ENCODE data around the gene SLC23A2. TPM values are rescaled to one million over a fixed set of nuclear protein-coding genes. Genes with fewer than 3 reads are reported as not detected.
A peak's percentile ranks its signal among the peaks of the same experiment; 100 is the strongest.

Gene SLC23A2
- polyA plus RNA-seq (2013, experiment 1 of 2) = 5.6 TPM
- 5.7 TPM for polyA plus RNA-seq (2013, experiment 2 of 2)

DNA sequence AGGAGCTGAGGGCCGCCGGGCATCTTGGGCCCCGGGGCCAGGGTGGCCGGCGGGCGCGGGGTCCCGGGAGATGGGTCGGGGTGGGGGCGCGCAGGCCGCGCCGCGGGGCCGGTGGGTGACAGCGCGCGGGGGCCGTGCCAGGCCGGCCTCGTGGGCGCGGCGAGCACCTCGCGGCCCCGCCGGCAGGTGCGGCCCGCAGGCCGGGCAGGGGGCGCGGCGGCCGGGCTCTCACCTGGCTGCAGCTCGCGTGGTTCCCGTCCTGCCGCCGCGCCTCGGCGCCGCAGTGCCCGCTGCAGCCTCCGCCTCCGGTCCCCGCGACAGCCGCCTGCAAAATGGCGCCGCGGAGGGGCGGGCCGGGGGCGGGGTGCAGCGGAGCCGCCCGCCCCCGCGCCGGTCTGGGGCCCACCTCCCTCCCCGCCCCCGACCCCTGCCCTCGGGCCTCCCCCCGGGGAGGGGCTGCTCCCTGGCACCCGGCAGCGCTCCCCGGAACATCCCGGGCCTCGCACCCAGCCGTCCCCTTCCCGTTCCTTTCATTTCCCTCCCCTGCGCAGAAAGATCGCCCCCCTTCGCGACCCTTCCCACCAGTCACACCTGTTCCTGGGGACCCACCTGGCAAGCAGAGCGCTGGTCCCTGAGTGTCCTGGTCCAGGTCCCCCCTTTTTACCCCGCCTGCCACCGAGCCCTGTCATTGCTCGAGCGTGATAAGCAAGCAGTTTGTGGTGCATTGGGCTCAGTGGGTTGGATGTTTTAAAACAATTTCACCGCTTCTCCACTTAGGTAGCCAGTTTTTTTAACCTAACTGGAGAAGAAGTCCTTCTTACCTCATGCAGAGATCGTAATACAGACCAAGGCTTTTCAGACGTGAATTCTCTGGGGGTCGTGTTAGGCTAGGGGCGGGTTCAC, at the start of gene SLC23A2:
Gene SLC23A2 (minus strand): TSS at position 337 of the 903 bp plus-strand sequence. CDS start 68,948 bp downstream, outside the sequence.
- no peak for DNase-seq (ENCODE audit: low spot score)
- Histone ChIP-seq H3K9ac (ENCODE audit: low read depth, low read length, poor library complexity) (peak within 1 kb of the TSS; percentile 68), H3K23ac (ENCODE audit: low read depth, low read length, poor library complexity) (peak within 1 kb of the TSS; percentile 55), H3K79me1 (ENCODE audit: low read depth, low read length) (peaks cover 1% of the 10 kb centered on the region), H4K91ac (ENCODE audit: low read depth, low read length, poor library complexity) (no peak within 1 kb of the TSS), H3K14ac (ENCODE audit: low read length) (peak within 1 kb of the TSS; percentile 51), H3K4me3 (ENCODE audit: low read length in 2 of 2) (peak within 1 kb of the TSS; percentile 63 to 92), H3K4me1 (ENCODE audit: control insufficient read depth in 2 of 2, insufficient read depth in 1 of 2, low read depth in 1 of 2, low read length in 2 of 2) (peaks cover 7 to 10% of the 10 kb centered on the region in 2 donors), H3K27ac (replicated peaks; ENCODE audit: low read length) (no peak within 1 kb of the TSS), H3K9me3 (replicated peaks in 1 of 2; ENCODE audit: control insufficient read depth in 2 of 2, insufficient read depth in 1 of 2, low read depth in 1 of 2, low read length in 2 of 2) (no peaks in the 10 kb centered on the region), H2BK15ac (ENCODE audit: low read length) (no peak within 1 kb of the TSS), H3K18ac (ENCODE audit: low read length) (peak within 1 kb of the TSS; percentile 91), H3K4me2 (ENCODE audit: insufficient read depth, low read length, poor library complexity, severe bottlenecking) (peak within 1 kb of the TSS; percentile 95), H2BK5ac (ENCODE audit: low read length) (peak within 1 kb of the TSS; percentile 19), H2AK5ac (ENCODE audit: low read depth, low read length) (no peak within 1 kb of the TSS), H2AFZ (ENCODE audit: low read length) (peak within 1 kb of the TSS; percentile 93), H3K27me3 (ENCODE audit: control insufficient read depth in 3 of 3, insufficient read depth in 3 of 3, low read depth in 1 of 3, low read length in 3 of 3) (peaks cover 0 to 16% (median 0%) of the 10 kb centered on the region in 3 experiments), H3K4ac (ENCODE audit: low read length) (no peak within 1 kb of the TSS), H3K36me3 (replicated peaks in 1 of 2; ENCODE audit: control insufficient read depth in 2 of 2, insufficient read depth in 2 of 2, low read length in 2 of 2) (no peaks in the 10 kb centered on the region), H4K8ac (ENCODE audit: low read depth, low read length) (no peak within 1 kb of the TSS), H2BK120ac (ENCODE audit: low read depth, low read length) (no peak within 1 kb of the TSS), H2BK12ac (ENCODE audit: low read length) (peak within 1 kb of the TSS; percentile 49)
- no CpG with 5 or more reads among the region's 88 CpGs for WGBS, 2 donors (ENCODE audit: extremely low coverage in 2 of 2, insufficient read length in 2 of 2, insufficient replicate concordance in 1 of 2)

DNA sequence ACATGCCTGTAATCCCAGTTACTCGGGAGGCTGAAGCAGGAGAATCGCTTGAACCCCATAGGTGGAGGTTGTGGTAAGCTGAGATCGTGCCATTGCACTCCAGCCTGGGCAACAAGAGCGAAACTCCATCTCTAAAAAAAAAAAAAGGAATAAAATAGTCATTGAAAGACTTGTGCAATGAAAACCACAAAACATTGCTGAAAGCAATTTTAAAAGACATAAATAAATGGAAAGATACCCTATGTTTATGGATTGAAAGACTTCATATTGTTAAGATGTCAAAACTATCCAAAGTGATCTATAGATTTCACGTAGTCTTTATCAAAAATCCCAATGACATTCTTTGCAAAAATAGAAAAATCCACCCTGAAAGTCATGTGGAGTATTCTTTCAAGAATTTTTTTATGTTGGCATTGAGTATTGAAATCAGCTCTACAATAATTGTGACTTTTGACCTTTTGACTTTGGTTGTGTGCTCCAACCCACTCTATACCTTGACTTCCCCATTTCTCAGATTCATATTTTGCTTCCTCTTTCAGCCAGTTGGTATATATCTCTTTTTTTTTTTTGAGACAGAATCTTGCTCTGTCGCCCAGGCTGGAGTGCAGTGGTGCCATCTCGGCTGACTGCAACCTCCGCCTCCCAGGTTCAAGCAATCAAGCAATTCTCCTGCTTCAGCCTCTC, 45.5 kb upstream of the SLC23A2 start:
- H2BK120ac ChIP-seq (ENCODE audit: low read depth, low read length) = no peak overlapping the region
- no peaks in the 10 kb centered on the region for H3K27me3 ChIP-seq (ENCODE audit: control insufficient read depth in 3 of 3, insufficient read depth in 3 of 3, low read depth in 1 of 3, low read length in 3 of 3)
- H2BK15ac ChIP-seq (ENCODE audit: low read length) = no peak overlapping the region
- no peak overlapping the region for H4K91ac ChIP-seq (ENCODE audit: low read depth, low read length, poor library complexity)
- H3K4ac ChIP-seq (ENCODE audit: low read length) = no peak overlapping the region
- H3K27ac ChIP-seq (replicated peaks; ENCODE audit: low read length) = no peak overlapping the region
- no CpG with 5 or more reads among the region's 8 CpGs for WGBS, 2 donors (ENCODE audit: extremely low coverage in 2 of 2, insufficient read length in 2 of 2, insufficient replicate concordance in 1 of 2)
- no peaks in the 10 kb centered on the region for H3K4me1 ChIP-seq (ENCODE audit: control insufficient read depth in 2 of 2, insufficient read depth in 1 of 2, low read depth in 1 of 2, low read length in 2 of 2)
- no peak overlapping the region for H2BK12ac ChIP-seq (ENCODE audit: low read length)
- H2AFZ ChIP-seq (ENCODE audit: low read length) = no peak overlapping the region
- H3K4me3 ChIP-seq (ENCODE audit: low read length in 2 of 2) = no peak overlapping the region
- DNase-seq (ENCODE audit: low spot score) = no peak
- no peak overlapping the region for H3K14ac ChIP-seq (ENCODE audit: low read length)
- no peak overlapping the region for H2BK5ac ChIP-seq (ENCODE audit: low read length)
- H3K18ac ChIP-seq (ENCODE audit: low read length) = no peak overlapping the region
- H3K9ac ChIP-seq (ENCODE audit: low read depth, low read length, poor library complexity) = no peak overlapping the region
- no peaks in the 10 kb centered on the region for H3K36me3 ChIP-seq (replicated peaks in 1 of 2; ENCODE audit: control insufficient read depth in 2 of 2, insufficient read depth in 2 of 2, low read length in 2 of 2)
- no peaks in the 10 kb centered on the region for H3K79me1 ChIP-seq (ENCODE audit: low read depth, low read length)
- no peak overlapping the region for H4K8ac ChIP-seq (ENCODE audit: low read depth, low read length)
- H3K4me2 ChIP-seq (ENCODE audit: insufficient read depth, low read length, poor library complexity, severe bottlenecking) = no peak overlapping the region
- H2AK5ac ChIP-seq (ENCODE audit: low read depth, low read length) = no peak overlapping the region
- no peak overlapping the region for H3K23ac ChIP-seq (ENCODE audit: low read depth, low read length, poor library complexity)
- H3K9me3 ChIP-seq (replicated peaks in 1 of 2; ENCODE audit: control insufficient read depth in 2 of 2, insufficient read depth in 1 of 2, low read depth in 1 of 2, low read length in 2 of 2) = no peaks in the 10 kb centered on the region

DNA sequence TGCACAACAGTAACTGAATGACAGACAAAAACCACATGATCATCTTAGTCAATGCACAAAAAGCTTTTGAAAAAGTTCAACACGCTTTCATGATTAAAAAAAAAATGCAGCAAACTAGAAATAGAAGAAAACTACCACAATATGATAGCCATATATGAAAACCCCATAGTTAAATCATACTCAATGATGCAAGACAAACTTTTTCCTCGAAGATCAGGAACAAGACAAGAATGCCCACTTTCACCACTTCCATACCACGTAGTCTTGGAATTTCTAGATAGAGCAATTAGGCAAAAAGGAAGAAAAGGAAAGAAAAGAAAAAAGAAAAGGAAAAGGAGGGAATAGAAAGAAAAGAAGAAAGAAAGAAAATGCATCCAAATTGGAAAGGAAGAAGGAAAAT, 44.6 kb upstream of the SLC23A2 start:
- H3K9ac ChIP-seq (ENCODE audit: low read depth, low read length, poor library complexity) = no peak overlapping the region
- H3K18ac ChIP-seq (ENCODE audit: low read length) = no peak overlapping the region
- no peak overlapping the region for H3K4ac ChIP-seq (ENCODE audit: low read length)
- H3K36me3 ChIP-seq (replicated peaks in 1 of 2; ENCODE audit: control insufficient read depth in 2 of 2, insufficient read depth in 2 of 2, low read length in 2 of 2) = no peaks in the 10 kb centered on the region
- no peaks in the 10 kb centered on the region for H3K9me3 ChIP-seq (replicated peaks in 1 of 2; ENCODE audit: control insufficient read depth in 2 of 2, insufficient read depth in 1 of 2, low read depth in 1 of 2, low read length in 2 of 2)
- H3K27me3 ChIP-seq (ENCODE audit: control insufficient read depth in 3 of 3, insufficient read depth in 3 of 3, low read depth in 1 of 3, low read length in 3 of 3) = no peaks in the 10 kb centered on the region
- no peaks in the 10 kb centered on the region for H3K79me1 ChIP-seq (ENCODE audit: low read depth, low read length)
- DNase-seq (ENCODE audit: low spot score) = no peak
- no peak overlapping the region for H3K4me2 ChIP-seq (ENCODE audit: insufficient read depth, low read length, poor library complexity, severe bottlenecking)
- no peak overlapping the region for H3K27ac ChIP-seq (replicated peaks; ENCODE audit: low read length)
- H2BK120ac ChIP-seq (ENCODE audit: low read depth, low read length) = no peak overlapping the region
- no peak overlapping the region for H2BK12ac ChIP-seq (ENCODE audit: low read length)
- no peak overlapping the region for H2AFZ ChIP-seq (ENCODE audit: low read length)
- no peak overlapping the region for H3K23ac ChIP-seq (ENCODE audit: low read depth, low read length, poor library complexity)
- no CpG with 5 or more reads among the region's 3 CpGs for WGBS, 2 donors (ENCODE audit: extremely low coverage in 2 of 2, insufficient read length in 2 of 2, insufficient replicate concordance in 1 of 2)
- H4K8ac ChIP-seq (ENCODE audit: low read depth, low read length) = no peak overlapping the region
- H2BK15ac ChIP-seq (ENCODE audit: low read length) = no peak overlapping the region
- H4K91ac ChIP-seq (ENCODE audit: low read depth, low read length, poor library complexity) = no peak overlapping the region
- no peak overlapping the region for H2BK5ac ChIP-seq (ENCODE audit: low read length)
- H2AK5ac ChIP-seq (ENCODE audit: low read depth, low read length) = no peak overlapping the region
- H3K4me3 ChIP-seq (ENCODE audit: low read length in 2 of 2) = no peak overlapping the region
- H3K14ac ChIP-seq (ENCODE audit: low read length) = no peak overlapping the region
- H3K4me1 ChIP-seq (ENCODE audit: control insufficient read depth in 2 of 2, insufficient read depth in 1 of 2, low read depth in 1 of 2, low read length in 2 of 2) = peaks cover 0 to 2% of the 10 kb centered on the region in 2 donors

GRCh38 chr20:5044075-5044620, 42.8 kb upstream of the SLC23A2 start:
- no peak overlapping the region for H3K4me2 ChIP-seq (ENCODE audit: insufficient read depth, low read length, poor library complexity, severe bottlenecking)
- no peak overlapping the region for H2AK5ac ChIP-seq (ENCODE audit: low read depth, low read length)
- no peak overlapping the region for H3K9ac ChIP-seq (ENCODE audit: low read depth, low read length, poor library complexity)
- no peak overlapping the region for H2BK120ac ChIP-seq (ENCODE audit: low read depth, low read length)
- no peak overlapping the region for H4K91ac ChIP-seq (ENCODE audit: low read depth, low read length, poor library complexity)
- no peaks in the 10 kb centered on the region for H3K9me3 ChIP-seq (replicated peaks in 1 of 2; ENCODE audit: control insufficient read depth in 2 of 2, insufficient read depth in 1 of 2, low read depth in 1 of 2, low read length in 2 of 2)
- H3K4ac ChIP-seq (ENCODE audit: low read length) = no peak overlapping the region
- no CpG with 5 or more reads among the region's 10 CpGs for WGBS, 2 donors (ENCODE audit: extremely low coverage in 2 of 2, insufficient read length in 2 of 2, insufficient replicate concordance in 1 of 2)
- H2BK12ac ChIP-seq (ENCODE audit: low read length) = no peak overlapping the region
- no peak overlapping the region for H3K4me3 ChIP-seq (ENCODE audit: low read length in 2 of 2)
- no peak overlapping the region for H3K18ac ChIP-seq (ENCODE audit: low read length)
- H3K4me1 ChIP-seq (ENCODE audit: control insufficient read depth in 2 of 2, insufficient read depth in 1 of 2, low read depth in 1 of 2, low read length in 2 of 2) = peaks cover 0 to 2% of the 10 kb centered on the region in 2 donors
- no peaks in the 10 kb centered on the region for H3K27me3 ChIP-seq (ENCODE audit: control insufficient read depth in 3 of 3, insufficient read depth in 3 of 3, low read depth in 1 of 3, low read length in 3 of 3)
- DNase-seq (ENCODE audit: low spot score) = no peak
- H4K8ac ChIP-seq (ENCODE audit: low read depth, low read length) = no peak overlapping the region
- H3K27ac ChIP-seq (replicated peaks; ENCODE audit: low read length) = no peak overlapping the region
- no peaks in the 10 kb centered on the region for H3K36me3 ChIP-seq (replicated peaks in 1 of 2; ENCODE audit: control insufficient read depth in 2 of 2, insufficient read depth in 2 of 2, low read length in 2 of 2)
- no peak overlapping the region for H2BK15ac ChIP-seq (ENCODE audit: low read length)
- no peaks in the 10 kb centered on the region for H3K79me1 ChIP-seq (ENCODE audit: low read depth, low read length)
- no peak overlapping the region for H3K14ac ChIP-seq (ENCODE audit: low read length)
- H2BK5ac ChIP-seq (ENCODE audit: low read length) = no peak overlapping the region
- no peak overlapping the region for H3K23ac ChIP-seq (ENCODE audit: low read depth, low read length, poor library complexity)
- H2AFZ ChIP-seq (ENCODE audit: low read length) = no peak overlapping the region

Data from neuronal stem cell (in vitro differentiated cells).